ENCODE measurements around the gene ACVR1. TPM values are rescaled to one million over a fixed set of nuclear protein-coding genes. Genes with fewer than 3 reads are reported as not detected.

ACVR1 gene
- total RNA-seq, 1 experiment from 2014 or later, result 27.6 TPM

- TF ChIP-seq SIN3A (IDR thresholded peaks at IDR 0.05; ENCODE audit: borderline replicate concordance, insufficient read depth, low read depth, low read length) (no peak), POLR2AphosphoS5 (IDR thresholded peaks at IDR 0.05; ENCODE audit: low read depth, low read length) (no peak), TCF7L2 (IDR thresholded peaks at IDR 0.05; ENCODE audit: low read depth, low read length) (no peak)
- TF ChIP-seq, protein P1, sequence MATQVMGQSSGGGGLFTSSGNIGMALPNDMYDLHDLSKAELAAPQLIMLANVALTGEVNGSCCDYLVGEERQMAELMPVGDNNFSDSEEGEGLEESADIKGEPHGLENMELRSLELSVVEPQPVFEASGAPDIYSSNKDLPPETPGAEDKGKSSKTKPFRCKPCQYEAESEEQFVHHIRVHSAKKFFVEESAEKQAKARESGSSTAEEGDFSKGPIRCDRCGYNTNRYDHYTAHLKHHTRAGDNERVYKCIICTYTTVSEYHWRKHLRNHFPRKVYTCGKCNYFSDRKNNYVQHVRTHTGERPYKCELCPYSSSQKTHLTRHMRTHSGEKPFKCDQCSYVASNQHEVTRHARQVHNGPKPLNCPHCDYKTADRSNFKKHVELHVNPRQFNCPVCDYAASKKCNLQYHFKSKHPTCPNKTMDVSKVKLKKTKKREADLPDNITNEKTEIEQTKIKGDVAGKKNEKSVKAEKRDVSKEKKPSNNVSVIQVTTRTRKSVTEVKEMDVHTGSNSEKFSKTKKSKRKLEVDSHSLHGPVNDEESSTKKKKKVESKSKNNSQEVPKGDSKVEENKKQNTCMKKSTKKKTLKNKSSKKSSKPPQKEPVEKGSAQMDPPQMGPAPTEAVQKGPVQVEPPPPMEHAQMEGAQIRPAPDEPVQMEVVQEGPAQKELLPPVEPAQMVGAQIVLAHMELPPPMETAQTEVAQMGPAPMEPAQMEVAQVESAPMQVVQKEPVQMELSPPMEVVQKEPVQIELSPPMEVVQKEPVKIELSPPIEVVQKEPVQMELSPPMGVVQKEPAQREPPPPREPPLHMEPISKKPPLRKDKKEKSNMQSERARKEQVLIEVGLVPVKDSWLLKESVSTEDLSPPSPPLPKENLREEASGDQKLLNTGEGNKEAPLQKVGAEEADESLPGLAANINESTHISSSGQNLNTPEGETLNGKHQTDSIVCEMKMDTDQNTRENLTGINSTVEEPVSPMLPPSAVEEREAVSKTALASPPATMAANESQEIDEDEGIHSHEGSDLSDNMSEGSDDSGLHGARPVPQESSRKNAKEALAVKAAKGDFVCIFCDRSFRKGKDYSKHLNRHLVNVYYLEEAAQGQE (IDR thresholded peaks at IDR 0.05; ENCODE audit: insufficient read depth in 1 of 2, low read depth in 2 of 2, low read length in 1 of 2), result no peak
- TF ChIP-seq, protein P2, sequence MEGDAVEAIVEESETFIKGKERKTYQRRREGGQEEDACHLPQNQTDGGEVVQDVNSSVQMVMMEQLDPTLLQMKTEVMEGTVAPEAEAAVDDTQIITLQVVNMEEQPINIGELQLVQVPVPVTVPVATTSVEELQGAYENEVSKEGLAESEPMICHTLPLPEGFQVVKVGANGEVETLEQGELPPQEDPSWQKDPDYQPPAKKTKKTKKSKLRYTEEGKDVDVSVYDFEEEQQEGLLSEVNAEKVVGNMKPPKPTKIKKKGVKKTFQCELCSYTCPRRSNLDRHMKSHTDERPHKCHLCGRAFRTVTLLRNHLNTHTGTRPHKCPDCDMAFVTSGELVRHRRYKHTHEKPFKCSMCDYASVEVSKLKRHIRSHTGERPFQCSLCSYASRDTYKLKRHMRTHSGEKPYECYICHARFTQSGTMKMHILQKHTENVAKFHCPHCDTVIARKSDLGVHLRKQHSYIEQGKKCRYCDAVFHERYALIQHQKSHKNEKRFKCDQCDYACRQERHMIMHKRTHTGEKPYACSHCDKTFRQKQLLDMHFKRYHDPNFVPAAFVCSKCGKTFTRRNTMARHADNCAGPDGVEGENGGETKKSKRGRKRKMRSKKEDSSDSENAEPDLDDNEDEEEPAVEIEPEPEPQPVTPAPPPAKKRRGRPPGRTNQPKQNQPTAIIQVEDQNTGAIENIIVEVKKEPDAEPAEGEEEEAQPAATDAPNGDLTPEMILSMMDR (IDR thresholded peaks at IDR 0.05), result no peak
- Histone ChIP-seq H3K27ac (ENCODE audit: low read length) (no peak overlapping the region), H3K36me3 (ENCODE audit: control insufficient read depth, insufficient read depth, low read length) (no peaks in the 10 kb centered on the region), H3K4me3 (ENCODE audit: low read depth in 2 of 2, low read length in 2 of 2) (no peak overlapping the region), H3K9me3 (ENCODE audit: control insufficient read depth, insufficient read depth, low read depth, low read length) (no peaks in the 10 kb centered on the region), H3K4me1 (ENCODE audit: control insufficient read depth, insufficient read depth, low read length) (peaks cover 18% of the 10 kb centered on the region), H3K27me3 (ENCODE audit: control insufficient read depth, insufficient read depth, low read length) (no peaks in the 10 kb centered on the region)
- in situ Hi-C loops (cut with HindIII; ENCODE audit: low pct_unique_long_range_greater_than_20kb, low sequenced_read_pairs), result no loop called here
- intact Hi-C loops (cut with micrococcal nuclease; ENCODE audit: unreplicated experiment), result no loop called here
- ChIA-PET CTCF (no interaction called here), POLR2A (no interaction called here)
- no TSS peak for BruUV-seq (replicated peaks)
- no peak for DNase-seq (ENCODE audit: low read depth, low spot score)
- no peak for ATAC-seq
These were observed 7.1 kb downstream of the ACVR1 start for GRCh38 chr2:157868993-157869392.

DNA sequence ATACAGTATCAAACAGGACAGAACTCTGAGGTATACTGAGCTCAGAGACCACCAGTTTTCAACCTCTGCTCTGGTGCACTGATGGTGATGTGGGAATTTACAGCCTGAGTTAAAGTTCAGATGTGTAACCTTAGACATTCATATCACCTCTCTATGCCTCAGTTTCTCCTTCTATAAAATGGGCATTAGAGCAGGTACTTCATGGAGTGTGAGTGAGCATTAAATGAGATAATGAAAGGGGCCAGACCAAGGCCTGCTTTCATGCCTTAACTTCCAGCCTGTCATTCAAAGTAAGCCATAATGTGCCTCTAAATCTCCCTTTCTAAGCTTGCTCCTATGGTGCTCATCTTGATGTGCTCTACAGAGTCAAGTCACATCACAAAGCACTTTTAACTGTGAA, 8.4 kb downstream of the ACVR1 start:
- Histone ChIP-seq H3K27ac (ENCODE audit: low read length) (no peak overlapping the region), H3K9me3 (ENCODE audit: control insufficient read depth, insufficient read depth, low read depth, low read length) (no peaks in the 10 kb centered on the region), H3K4me3 (ENCODE audit: low read depth in 2 of 2, low read length in 2 of 2) (no peak overlapping the region), H3K4me1 (ENCODE audit: control insufficient read depth, insufficient read depth, low read length) (peaks cover 12% of the 10 kb centered on the region), H3K36me3 (ENCODE audit: control insufficient read depth, insufficient read depth, low read length) (no peaks in the 10 kb centered on the region), H3K27me3 (ENCODE audit: control insufficient read depth, insufficient read depth, low read length) (no peaks in the 10 kb centered on the region)
- TF ChIP-seq, protein P1 (IDR thresholded peaks at IDR 0.05; ENCODE audit: insufficient read depth in 1 of 2, low read depth in 2 of 2, low read length in 1 of 2), result no peak
- no peak for TF ChIP-seq SIN3A (IDR thresholded peaks at IDR 0.05; ENCODE audit: borderline replicate concordance, insufficient read depth, low read depth, low read length)
- TF ChIP-seq TCF7L2 (IDR thresholded peaks at IDR 0.05; ENCODE audit: low read depth, low read length), result no peak
- TF ChIP-seq, protein P2 (IDR thresholded peaks at IDR 0.05), result no peak
- no peak for TF ChIP-seq POLR2AphosphoS5 (IDR thresholded peaks at IDR 0.05; ENCODE audit: low read depth, low read length)
- no TSS peak for BruUV-seq (replicated peaks)
- intact Hi-C loops (cut with micrococcal nuclease; ENCODE audit: unreplicated experiment) (no loop called here), in situ Hi-C loops (cut with HindIII; ENCODE audit: low pct_unique_long_range_greater_than_20kb, low sequenced_read_pairs) (no loop called here)
- no peak for DNase-seq (ENCODE audit: low read depth, low spot score)
- POLR2A ChIA-PET, result no interaction called here
- CTCF ChIA-PET, result interaction anchor here (0.6 kb wide), 1 partner anchor 34 kb away, joined by 3 read pairs; no protein-coding TSS in a partner anchor
- ATAC-seq, result no peak

Measured in Panc1 (cell line).